ENCODE data around the gene CLEC2A. TPM values are rescaled to one million over a fixed set of nuclear protein-coding genes. Genes with fewer than 3 reads are reported as not detected.

CLEC2A gene
- total and polyA plus RNA-seq, 11 donors = not detected

DNA sequence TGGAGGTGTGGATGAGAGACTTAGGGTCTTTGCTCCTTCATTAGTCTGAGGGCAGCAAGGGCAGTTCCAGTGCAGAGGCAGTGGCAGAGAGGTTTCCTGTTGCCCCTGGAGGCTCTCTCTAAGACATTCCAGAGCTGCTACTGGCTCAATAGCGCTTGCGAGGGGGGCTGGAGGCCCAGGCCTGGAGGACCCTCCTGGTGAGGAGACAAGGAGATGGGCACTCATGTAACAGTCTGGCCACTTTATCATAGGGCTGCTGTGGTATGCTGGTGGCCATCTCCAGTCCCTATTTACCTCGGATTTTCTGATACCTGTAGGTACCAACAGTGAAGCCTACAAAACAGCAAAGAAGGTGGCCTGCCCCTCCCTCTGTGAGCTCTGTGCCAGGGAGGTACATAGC, 12.7 kb downstream of the CLEC2A start:
- DNase-seq = no peak
- intact Hi-C loops (cut with DNase I) = loop anchor here in 1 of 10 donors (5.0 kb wide), 1 partner anchor 97 kb away; no protein-coding TSS in a partner anchor
- H3K4me3 ChIP-seq = no peak overlapping the region
- H3K4me1 ChIP-seq = no peaks in the 10 kb centered on the region
- TF ChIP-seq, protein P1, sequence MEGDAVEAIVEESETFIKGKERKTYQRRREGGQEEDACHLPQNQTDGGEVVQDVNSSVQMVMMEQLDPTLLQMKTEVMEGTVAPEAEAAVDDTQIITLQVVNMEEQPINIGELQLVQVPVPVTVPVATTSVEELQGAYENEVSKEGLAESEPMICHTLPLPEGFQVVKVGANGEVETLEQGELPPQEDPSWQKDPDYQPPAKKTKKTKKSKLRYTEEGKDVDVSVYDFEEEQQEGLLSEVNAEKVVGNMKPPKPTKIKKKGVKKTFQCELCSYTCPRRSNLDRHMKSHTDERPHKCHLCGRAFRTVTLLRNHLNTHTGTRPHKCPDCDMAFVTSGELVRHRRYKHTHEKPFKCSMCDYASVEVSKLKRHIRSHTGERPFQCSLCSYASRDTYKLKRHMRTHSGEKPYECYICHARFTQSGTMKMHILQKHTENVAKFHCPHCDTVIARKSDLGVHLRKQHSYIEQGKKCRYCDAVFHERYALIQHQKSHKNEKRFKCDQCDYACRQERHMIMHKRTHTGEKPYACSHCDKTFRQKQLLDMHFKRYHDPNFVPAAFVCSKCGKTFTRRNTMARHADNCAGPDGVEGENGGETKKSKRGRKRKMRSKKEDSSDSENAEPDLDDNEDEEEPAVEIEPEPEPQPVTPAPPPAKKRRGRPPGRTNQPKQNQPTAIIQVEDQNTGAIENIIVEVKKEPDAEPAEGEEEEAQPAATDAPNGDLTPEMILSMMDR (IDR thresholded peaks at IDR 0.05) = no peak
- no peak for TF ChIP-seq POLR2A (IDR thresholded peaks at IDR 0.05)
- no peak for ATAC-seq
- 50 to 91% (median 85%) methylated on average over 1 to 3 of the region's 3 CpGs for WGBS, 4 donors
- peaks cover 0 to 4% (median 0%) of the 10 kb centered on the region in 9 donors for H3K27me3 ChIP-seq
- no peaks in the 10 kb centered on the region for H3K36me3 ChIP-seq
- no peak overlapping the region for H3K27ac ChIP-seq
- peaks cover 0 to 11% (median 0%) of the 10 kb centered on the region in 12 donors for H3K9me3 ChIP-seq

GRCh38 chr12:9911708-9912107, 20.5 kb downstream of the CLEC2A start:
- TF ChIP-seq, protein P1 (IDR thresholded peaks at IDR 0.05) = no peak
- no peak for TF ChIP-seq POLR2A (IDR thresholded peaks at IDR 0.05)
- Histone ChIP-seq H3K4me3 (no peak overlapping the region), H3K36me3 (no peaks in the 10 kb centered on the region), H3K27me3 (no peaks in the 10 kb centered on the region), H3K27ac (no peak overlapping the region), H3K9me3 (peaks cover 0 to 28% (median 17%) of the 10 kb centered on the region in 12 donors), H3K4me1 (no peaks in the 10 kb centered on the region)
- no peak for DNase-seq
- intact Hi-C loops (cut with DNase I) = loop anchor here in 1 of 10 donors (5.0 kb wide), 1 partner anchor 164 kb away; no protein-coding TSS in a partner anchor
- no peak for ATAC-seq

DNA sequence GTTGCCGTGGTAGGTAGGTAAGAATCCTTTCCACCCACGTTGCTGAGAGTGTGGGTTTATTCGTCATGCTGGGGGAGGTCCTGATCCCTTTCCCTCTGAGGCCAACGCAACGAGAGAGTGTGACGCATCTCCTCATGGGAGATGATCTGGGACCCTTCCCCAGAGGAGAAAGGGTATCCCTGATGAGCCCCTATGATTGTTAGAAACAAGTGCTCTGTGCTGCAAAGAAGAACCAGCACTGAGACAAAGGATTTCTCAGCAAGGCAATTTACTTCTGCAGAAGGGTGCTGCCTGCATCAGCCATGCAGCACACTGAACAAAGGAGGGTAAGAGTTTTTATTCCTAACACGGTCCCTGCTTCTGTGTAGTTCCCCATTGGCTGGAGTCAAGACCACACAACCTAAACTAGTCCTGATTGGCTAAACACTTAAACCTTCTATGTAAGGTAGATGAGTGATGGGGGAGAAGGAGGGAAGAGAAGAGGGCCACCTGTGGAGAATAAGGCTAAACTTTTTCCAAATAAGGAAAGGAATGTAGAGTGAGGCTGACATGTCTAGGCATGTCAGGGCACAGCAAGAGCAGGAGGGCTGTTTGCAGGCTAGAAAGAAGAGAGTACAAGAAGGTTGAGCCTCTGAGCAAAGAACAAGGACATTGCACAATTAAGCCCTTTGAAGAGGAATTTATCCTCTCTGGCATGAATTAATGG, 21.3 kb downstream of the CLEC2A start:
- H3K36me3 ChIP-seq = no peaks in the 10 kb centered on the region
- DNase-seq (no peak), ATAC-seq (no peak)
- H3K27me3 ChIP-seq = no peaks in the 10 kb centered on the region
- no peak overlapping the region for H3K27ac ChIP-seq
- H3K4me1 ChIP-seq = no peaks in the 10 kb centered on the region
- H3K9me3 ChIP-seq = peaks cover 0 to 28% (median 17%) of the 10 kb centered on the region in 12 donors
- intact Hi-C loops (cut with DNase I) = loop anchor here in 1 of 10 donors (5.0 kb wide), 1 partner anchor 164 kb away; no protein-coding TSS in a partner anchor
- 69 to 84% (median 78%) methylated on average over 7 of the region's 7 CpGs for WGBS, 4 donors
- no peak overlapping the region for H3K4me3 ChIP-seq
- TF ChIP-seq, protein P1 (IDR thresholded peaks at IDR 0.05) = no peak
- no peak for TF ChIP-seq POLR2A (IDR thresholded peaks at IDR 0.05)

GRCh38 chr12:9909724-9910123, 22.4 kb downstream of the CLEC2A start:
- intact Hi-C loops (cut with DNase I) = loop anchor here in 1 of 10 donors (5.0 kb wide), 1 partner anchor 162 kb away; no protein-coding TSS in a partner anchor
- ATAC-seq (no peak), DNase-seq (no peak)
- no peaks in the 10 kb centered on the region for H3K36me3 ChIP-seq
- H3K27ac ChIP-seq = no peak overlapping the region
- peaks cover 0 to 28% (median 17%) of the 10 kb centered on the region in 12 donors for H3K9me3 ChIP-seq
- no peak overlapping the region for H3K4me3 ChIP-seq
- H3K27me3 ChIP-seq = no peaks in the 10 kb centered on the region
- TF ChIP-seq POLR2A (IDR thresholded peaks at IDR 0.05) = no peak
- TF ChIP-seq, protein P1 (IDR thresholded peaks at IDR 0.05) = no peak
- no peaks in the 10 kb centered on the region for H3K4me1 ChIP-seq

Data from heart left ventricle (tissue), 16 donors.